GM21576 (cell line): ENCODE results near the gene NDUFAF8.

Experiments used
- ATAC-seq: cut with Tn5 transposase; IDR thresholded peaks from one replicate; pipeline ENCODE4 v1.9.1; 2021; ENCODE audit warnings: mild to moderate bottlenecking, moderate library complexity; ENCODE audit not compliant: unreplicated experiment

NDUFAF8 gene, protein sequence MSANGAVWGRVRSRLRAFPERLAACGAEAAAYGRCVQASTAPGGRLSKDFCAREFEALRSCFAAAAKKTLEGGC

DNA sequence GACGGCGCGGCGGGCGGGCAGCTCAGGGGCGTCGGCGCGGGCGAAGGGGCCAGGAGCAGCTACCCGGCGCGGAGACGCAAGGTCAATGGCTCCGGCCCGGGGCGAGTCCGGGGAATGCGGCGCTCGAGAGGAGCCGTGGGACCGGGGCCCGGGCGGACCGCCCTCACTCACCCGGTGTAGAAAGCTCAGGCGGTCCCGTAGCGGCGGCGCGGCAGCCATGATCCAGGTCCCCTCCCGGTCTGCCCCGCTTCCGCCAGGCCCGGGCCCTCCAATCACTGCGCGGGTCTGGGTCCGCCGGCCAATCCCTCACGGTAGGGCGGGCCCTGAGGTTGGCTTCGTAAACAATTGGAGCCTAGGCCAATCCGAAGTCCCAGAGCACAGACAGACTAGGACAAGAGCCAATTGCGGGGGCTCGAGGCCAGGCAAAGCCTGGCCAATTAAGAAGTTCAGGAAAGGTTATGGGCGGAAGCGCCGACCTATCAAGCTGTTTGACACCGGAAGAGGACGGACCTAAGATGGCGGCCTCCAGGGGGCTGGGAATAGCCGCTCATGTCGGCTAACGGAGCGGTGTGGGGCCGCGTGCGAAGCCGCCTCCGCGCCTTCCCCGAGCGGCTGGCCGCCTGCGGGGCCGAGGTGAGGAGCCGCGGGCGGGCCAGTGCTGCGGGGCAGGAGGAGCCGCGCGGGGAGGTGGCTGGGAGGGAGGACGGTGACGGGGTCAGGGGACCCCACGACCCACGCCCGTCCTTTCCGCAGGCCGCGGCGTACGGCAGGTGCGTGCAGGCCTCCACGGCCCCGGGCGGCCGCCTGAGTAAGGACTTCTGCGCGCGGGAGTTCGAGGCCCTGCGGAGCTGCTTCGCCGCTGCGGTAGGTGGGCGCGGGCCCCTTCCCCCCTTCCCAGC, at the start of gene NDUFAF8, which contains the start of gene TEPSIN:
NDUFAF8 (plus strand) TSS at position 504 of the 899 bp plus-strand sequence; CDS start at position 550, 46 bp downstream.
TEPSIN (minus strand) TSS at position 241 of the 899 bp plus-strand sequence; CDS start at position 219, 22 bp downstream.
- ATAC-seq: peak; percentile 76

DNA sequence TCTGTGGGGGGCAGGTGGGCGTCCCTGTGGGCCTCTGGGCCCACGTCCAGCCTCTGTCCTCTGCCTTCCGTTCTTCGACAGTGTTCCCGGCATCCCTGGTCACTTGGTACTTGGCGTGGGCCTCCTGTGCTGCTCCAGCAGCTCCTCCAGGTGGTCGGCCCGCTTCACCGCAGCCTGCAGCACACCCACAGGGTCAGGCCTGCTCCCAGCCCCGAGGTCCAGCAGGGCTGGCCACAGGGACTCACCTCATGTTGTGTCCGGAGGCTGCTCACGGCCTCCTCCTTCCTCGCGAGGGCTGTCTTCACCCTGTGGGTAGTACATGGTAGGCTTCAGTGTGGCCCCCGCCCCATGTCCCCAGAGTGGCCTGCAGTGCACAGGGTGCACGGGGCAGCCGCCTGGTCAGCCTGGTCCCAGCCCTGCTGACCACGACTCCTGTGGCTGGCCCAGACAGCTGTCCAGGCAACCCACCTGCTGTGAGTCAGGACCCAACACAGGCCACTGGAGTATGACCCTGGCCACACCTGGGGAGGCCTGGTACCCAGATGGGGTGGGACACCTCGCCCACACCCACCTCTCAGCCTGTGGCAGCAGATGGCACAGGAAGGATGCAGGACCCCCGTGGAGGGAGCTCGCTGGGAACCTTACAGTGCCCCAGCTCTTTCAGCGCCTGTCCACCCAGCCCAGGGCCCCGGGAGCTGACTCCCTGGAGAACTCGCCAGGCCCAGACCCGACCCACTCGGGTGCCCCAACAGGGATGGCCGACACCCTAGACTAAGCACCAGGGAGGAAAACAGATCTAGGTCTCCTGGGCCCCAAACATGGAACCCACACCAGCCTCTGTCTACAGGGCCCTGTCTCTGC, 49.2 kb upstream of the NDUFAF8 start:
- ATAC-seq: no peak

DNA sequence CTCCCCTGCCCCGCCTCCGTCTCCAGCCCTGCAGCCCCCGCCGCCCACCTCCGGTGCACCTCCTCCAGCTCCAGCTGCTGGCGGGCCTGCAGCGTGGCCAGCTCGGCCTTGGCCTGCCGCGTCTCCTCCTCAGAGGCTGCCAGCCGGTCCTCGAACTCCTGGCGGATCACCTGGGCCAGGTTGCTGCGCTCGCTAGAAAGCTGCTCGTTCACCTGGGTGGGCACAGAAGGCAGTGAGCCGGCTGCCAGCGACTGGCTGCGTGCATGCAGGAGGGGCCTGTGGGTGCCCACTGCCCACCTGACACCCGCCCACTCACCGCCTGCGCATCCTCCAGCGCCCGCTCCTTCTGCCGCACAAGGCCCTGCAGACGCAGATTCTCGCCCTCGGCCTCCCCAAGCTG, 48.5 kb upstream of the NDUFAF8 start:
- ATAC-seq: no peak

DNA sequence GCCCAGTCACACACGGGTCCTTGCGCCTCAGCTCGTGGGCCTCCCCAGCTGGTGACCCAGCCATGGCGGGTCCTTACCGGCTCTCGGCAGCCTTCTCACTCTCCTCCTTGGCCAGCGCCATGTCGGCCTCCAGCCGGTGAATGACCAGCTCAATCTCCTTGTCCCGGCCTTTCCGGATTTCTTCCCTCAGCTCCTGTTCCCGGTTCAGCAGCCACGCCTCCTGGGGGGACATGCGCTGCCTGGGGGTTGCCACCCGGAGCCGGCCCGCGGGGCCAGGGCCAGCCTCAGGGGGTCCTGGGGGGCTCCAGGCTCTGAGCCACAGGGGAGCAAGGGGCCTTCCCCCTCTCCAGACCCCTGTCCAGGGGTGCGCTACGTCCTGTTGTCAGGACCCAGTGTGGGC, 48.0 kb upstream of the NDUFAF8 start:
- ATAC-seq: no peak

DNA sequence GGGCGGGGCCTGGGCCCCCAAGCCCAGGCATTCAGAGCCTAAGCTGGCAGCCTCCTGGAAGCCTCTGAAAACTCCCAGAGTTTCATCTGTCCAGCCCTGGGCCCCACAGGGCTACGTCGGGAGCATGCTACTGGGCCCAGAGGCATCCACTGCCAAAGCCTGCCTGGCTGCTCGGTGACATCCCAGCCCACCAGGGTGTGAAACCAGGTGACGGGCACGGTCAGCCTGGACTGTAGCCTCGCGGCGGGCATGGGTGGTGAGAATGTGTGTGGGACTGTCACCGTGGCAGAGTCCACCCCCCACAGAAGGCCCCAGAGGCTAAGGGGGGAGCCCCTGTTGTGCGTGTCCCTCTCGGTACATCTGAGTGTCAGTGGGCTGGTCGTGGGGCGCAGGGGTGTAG, 47.5 kb upstream of the NDUFAF8 start:
- no peak for ATAC-seq

DNA sequence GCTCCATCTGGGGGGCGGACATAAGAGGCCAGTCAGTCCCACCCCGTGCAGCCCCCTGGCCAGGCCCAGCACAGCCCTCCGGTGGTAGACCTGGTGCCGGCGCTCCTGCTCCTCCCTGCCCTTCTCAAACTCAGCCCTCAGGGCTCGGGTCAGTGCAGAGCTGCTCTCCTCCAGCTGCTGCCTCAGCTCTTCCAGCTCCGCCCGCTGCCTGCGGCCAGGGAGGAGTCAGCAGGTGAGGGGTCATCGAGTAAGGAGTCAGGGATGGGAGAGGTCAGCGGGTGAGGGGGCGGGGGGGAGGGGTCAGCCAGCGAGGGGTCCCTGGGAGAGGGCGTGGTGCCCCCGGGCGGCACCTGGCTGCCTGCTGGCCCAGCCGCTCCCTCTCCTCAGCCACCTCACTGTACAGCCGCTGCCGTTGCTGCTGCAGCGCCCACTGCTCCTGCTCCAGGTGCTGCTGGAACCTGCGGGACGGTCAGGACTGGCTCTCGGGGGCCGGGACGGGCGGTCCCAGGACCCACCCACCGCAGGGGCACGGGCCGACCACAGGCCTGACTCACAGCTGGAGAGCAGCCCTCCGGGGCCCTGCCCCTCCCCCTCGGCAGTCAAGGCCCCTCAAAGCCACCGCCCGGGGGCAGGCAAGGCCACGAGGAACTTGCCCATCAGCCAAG, 46.6 kb upstream of the NDUFAF8 start:
- ATAC-seq: no peak

DNA sequence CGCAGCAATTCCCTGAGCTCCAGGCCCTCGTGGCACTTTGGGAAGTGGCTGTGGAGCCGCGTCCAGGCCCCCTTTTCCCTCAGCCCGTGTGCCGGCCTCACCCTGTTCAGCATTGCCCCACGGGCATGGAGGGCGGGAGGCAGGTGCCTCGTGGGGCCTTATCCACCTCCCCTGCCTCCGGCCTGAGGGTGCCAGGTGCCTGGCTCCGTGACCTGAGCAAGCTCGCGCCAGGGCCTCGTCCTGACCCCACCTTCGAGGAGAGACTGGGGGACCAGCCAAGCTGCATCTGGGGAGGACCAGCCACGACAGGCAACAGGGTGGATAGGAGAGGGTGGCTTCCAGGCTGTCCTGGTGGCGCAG, 46.1 kb upstream of the NDUFAF8 start:
- ATAC-seq: no peak

DNA sequence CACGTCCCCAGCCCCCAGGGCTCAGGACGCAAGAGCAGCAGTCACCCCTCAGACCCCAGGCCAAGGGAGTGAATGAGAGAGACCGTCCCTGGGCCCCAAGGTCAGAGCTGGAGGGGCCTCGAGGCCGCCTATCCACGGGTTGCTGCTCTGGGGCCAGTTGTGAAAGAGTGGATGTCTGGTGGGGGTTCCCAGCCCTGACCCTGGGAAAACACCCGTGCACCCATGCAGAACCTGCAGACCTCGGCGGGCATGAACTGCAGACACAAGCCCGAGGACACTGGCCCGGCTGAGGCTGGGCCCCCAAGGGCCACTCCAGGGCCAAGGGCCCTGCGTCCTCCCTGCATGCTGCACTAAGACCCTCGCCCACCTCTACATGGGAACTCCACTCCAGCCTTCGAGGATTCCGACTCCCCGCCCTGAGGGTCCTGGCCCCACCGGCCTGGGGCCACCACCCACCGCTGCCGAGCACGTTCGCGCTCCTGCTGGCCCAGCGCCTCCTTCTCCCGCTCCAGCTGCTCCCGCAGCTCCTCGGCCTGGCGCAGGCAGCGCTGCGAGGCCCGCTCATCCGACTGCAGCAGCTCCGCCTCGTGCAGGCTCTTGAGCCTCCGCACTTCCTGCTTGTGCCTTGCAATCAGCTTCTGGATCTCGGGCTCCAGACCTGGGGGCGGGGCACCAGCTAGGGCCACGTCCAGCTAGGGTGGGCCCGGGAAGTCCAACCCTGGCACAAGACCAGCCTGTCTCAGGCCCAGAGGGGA, 45.5 kb upstream of the NDUFAF8 start:
- ATAC-seq: no peak

DNA sequence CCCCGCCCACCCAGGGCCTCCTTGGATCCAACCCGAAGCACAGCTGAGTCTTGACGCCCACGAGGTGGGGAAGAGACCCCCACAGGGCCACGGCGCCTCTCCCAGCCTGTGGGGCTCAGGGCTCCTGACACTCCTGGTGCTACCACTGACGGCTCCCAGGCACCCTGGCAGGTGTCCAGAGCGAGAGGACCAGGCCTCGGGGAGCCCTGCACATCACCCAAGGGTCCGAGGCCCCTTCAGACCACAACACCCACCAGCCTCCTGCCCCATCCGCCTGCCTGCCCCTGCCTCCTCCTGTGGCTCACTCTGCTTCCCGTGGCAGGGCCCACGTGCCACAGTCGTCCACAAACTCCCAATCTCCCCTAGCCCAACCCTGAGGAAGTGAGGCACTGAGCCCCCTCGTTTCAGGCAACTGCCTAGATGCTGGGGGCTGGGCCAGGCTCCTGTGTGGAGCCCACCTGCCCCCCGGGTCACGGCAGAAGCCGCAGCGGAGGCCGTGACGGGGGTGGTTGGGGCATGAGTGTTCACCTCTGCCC, 44.8 kb upstream of the NDUFAF8 start:
- no peak for ATAC-seq

DNA sequence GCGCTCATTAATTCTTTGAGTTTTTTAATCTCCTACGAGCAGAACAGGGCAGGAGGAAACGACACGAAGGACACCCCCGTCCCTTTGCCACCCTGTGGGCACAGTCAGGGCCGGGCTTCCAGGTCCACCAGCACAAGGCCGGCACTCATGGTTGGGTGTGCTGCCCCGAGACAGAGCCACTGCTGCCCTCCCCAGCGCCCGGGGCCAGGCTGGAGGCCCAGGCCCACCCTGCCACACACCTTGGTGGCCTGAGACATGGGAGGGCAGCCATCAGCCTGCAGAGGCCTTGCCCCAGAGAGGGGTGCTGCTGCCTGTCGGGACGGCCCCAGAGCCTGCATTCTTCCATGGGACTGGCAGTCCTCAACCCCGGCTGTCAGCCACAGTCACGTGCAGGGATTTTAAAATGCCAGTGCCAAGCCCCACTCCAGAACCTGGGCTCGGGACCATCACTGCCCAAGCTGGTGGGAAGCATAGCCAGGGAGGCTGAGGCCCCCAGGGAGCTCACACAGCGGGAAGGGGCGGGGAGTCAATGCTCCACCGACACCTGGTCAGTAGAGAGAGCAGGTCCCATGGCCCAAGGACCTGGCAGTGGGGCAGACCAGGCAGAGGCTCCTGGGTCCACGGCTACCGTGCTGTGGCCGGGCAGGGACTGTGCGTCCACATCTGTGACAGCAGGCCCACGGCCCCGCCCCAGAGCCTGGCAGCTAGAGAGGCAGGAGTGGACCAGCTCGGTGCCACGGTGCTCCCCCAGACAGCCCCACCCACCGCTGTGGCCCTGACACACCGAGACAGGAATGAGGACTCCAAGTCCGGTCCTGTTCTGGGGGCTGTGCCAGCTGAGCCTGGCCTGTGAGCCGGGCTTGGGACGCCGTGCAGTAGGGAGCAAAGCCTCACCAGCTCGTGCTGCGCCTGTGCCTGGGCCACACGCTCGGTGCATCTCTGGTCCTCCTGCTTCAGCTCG, 43.9 kb upstream of the NDUFAF8 start:
- ATAC-seq: no peak

DNA sequence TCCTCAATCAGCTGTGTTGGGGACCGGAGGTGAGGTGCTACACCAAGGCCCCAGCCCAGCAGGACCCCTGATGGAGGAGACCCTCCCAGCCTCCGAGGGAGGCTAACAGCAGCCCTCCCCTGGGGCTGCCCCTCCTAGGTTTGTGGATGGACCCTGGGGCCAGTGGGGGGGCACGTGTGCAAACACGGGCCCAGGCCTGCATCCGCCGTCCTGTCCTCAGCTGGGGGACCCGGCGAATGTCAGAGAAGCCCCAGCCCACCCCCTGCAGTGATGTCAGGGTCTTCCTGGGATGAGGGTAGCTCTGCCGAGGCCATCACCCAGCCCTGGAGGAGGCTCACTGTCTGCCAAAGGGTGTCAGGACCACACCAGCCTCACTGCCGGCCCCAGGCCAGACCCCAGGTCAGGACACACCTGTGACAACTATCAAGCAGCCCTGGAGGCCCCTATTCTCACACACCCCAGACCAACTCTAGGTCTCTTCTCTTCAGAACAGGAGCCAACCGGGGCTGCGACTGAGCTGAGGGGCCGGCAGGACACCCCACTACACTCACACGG, 43.1 kb upstream of the NDUFAF8 start:
- ATAC-seq: no peak

DNA sequence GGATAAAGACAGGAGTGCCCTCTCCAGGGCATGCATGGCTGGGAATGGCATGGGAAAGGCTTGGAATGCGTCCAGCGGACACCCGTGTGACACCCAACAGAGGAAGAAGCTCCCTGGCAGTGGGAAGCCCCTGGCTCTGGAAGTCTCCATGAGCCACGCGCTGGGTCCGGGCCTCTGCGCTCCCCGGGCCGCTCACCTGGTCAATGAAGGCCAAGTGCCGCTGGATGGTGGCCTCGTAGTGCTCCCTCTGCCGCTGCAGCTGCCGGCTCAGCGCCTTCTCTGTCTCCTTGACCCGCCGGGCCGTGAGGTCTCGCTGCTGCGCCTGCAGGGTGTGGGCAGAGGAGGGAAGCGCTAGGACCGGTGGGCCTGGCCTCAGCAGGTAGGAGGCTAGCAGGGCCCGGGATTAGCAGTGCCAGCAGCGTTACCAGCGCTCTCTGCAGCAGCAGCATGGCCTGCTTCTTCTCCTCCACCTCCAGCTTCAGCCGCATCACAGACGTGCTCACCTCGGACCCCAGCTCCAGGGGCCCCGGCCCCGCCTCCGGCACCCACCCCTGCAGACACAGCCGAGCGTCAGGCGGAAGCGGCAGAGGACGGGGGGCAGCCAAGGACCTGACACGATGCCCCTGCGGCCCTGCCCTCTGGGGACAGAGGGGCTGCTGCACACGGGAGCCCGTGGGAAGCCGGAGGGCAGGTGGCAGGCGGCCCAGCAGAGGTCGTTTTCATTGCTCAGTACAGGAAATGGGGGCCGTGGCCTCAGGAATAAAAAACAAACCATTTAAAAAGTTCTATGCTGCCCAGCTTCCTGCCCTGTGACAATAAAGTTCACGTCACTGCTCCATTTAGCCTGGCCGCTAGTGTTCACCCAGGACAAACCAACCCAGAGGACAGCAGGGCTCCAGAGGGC, 42.4 kb upstream of the NDUFAF8 start:
- ATAC-seq: no peak

DNA sequence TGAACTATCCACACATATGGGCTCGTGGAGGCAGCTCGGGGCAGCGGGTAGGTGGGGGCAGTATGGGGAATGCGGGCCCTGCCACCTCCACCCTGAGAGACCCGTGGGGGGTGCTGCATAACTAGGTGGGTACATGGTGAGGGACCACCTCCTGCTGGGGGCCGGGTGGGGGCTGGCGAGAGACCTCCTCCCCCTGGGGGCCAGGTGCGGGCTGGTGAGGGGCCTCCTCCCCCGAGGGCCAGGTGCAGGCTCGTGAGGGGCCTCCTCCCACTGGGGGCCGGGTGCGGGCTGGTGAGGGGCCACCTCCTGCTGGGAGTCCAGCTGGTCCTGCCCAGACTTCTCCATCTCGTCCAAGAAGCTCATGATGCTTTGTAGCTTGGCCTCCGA, 41.7 kb upstream of the NDUFAF8 start:
- no peak for ATAC-seq

DNA sequence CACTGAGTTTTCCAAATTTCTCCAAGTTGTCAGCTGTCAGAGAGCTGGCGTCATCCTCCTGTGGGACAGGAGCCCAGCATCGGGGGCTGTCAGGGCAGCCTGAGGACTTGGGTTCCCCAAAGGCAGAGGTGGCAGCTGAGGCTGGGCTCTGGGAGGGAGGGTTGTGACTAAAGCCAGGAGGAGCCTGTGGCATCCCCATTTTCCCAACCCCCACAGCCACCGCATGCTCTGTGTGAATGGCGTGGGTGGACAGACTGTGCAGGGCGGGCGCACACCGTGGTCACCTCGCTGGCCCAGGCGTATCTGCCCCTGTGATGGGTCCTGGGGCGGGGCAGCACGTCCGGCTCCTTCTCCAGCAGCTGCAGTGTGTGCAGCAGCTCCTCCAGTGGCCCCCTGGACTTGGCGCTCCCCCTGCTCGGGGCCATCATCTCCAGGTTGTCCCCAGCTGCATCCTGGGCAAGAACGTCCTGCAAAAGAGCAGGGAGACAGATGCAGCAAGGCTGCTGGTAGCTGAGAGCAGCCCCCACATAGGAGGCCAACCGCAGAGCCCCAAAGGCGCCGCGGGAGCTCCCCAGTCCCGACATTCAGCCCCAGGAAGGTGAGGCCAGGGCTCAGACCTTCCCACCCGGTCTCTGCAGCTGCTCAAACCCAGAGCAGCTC, 41.2 kb upstream of the NDUFAF8 start:
- no peak for ATAC-seq

DNA sequence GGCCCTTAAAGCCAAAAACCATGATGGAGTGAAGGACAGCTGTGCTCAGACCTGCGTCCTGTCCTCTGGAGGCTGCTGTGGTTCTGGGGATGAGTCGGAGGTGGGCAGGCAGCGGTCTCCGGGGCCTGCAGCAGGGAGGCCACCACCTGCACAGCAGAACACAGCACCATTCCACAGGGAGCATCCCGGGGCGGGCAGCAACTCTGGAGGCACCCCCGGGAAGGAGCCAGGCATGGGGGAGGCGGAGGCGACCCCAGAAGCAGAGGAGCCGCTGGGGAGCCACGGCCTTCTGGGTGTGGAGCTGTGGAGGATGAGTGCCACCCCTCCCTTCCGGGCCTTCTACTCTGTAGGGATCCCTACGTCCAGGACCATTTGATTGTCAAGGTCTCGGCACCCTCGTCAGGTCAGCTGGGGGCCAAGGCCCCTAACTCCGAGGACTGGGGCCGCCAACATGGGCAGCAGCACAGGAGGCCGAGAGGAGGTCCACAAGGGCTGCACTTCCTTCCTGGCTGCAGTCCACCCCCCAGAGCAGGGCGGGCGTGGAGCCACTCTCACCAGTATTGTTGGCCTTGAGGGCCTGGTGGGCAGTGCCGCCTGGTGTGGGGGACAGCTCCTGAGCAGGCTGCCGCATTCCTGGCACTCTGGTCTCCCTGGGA, 40.2 kb upstream of the NDUFAF8 start:
- ATAC-seq: no peak

DNA sequence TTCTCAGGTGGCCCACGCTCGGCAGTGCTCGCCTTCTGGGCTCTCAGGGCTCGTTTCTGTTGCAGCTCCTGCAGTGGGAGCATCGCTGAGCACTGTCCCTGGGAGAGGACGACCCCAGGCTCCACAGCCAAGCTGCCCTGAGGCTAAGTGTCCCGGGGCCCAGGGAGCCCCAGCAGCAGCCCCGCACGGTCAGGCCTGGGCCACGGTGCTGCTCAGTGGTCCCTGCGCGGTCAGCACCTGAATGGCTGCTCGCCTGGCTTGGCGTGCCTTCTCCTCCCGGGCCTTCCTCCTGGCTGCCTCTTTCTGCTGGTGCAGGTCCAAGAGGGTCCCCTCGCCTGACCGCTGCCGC, 39.7 kb upstream of the NDUFAF8 start:
- no peak for ATAC-seq

DNA sequence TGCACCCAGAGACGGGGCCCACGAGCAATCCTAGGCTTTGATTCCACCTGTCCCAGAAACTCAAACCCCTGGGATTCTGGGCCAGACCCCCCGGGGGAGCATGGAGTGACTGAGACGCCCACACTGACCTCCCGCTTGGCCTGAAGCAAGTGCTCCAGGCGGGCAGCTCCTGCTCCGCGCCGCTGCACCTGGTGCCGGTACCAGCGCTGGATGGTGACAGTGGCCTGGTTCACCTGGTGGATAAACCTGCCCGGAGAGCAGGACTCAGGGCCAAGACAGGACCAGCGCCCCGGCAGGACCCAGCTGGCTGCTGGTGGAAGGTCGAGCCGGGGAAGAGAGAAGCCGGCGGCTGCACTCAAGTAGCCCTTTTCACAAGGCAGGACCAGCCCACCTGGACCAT, 38.9 kb upstream of the NDUFAF8 start:
- no peak for ATAC-seq
